K562 (cell line): ENCODE data around the gene VPS37B. TPM values are rescaled to one million over a fixed set of nuclear protein-coding genes. Genes with fewer than 3 reads are reported as not detected.

Source experiments
- ATAC-seq: fragments of 200-7000 bp; cut with Tn5 transposase; 3 replicates; pipeline ENCODE4 v1.9.1; 2020; ENCODE audit warnings: moderate library complexity
- BruUV-seq: library from RNA; stranded (reverse); fragments of 400-500 nt; replicated peaks from 2 replicates; lab custom pipeline; 2021; lab: Mats Ljungman, UMichigan
- CTCF ChIA-PET: fragments of 300-600 bp; formaldehyde crosslinking; extraction: SDS; loops from one replicate; lab custom pipeline; 2021; ENCODE audit warnings: low intra/inter-chr PET ratio; lab: Yijun Ruan, JAX
- POLR2A ChIA-PET: fragments of 300-600, 350-650 bp; sonication (Branson Sonifier 250); formaldehyde crosslinking; extraction: SDS; loops from one replicate; lab custom pipeline; 2021; ENCODE audit warnings: antibody characterized with exemption, inconsistent platforms; lab: Yijun Ruan, JAX
- DNase-seq, 4 experiments: peaks; one replicate each; pipeline versions ENCODE4 v3.0.0 to v3.0.0-alpha.2; 2011 to 2018; ENCODE audit warnings: low spot score in 3 of 4, mixed read lengths in 3 of 4; ENCODE audit errors: extremely low read depth in 1 of 4
- FAIRE-seq: peaks from 2 replicates; lab custom pipeline; 2011; peaks lifted over from hg19 to GRCh38; lab: Jason Lieb, UNC
- H2AFZ ChIP-seq: 2 replicates; pipeline ENCODE4 v1.6.0; 2011; ENCODE audit warnings: low read depth, low read length, control low read depth, inconsistent platforms
- H3K27ac ChIP-seq: fragments of 200-600 bp; 3 replicates; pipeline ENCODE4 v1.8.0; 2011; ENCODE audit warnings: low read depth, mild to moderate bottlenecking, control low read depth, inconsistent platforms, low read length, moderate library complexity, mixed read lengths; ENCODE audit errors: extremely low read depth
- H3K27me3 ChIP-seq, 2 experiments: fragments of 300-600 bp in 1 of 2; 2 replicates in 1 of 2; 3 replicates in 1 of 2; pipeline versions ENCODE4 v1.6.0 to v1.8.0; 2011; ENCODE audit warnings: inconsistent platforms in 2 of 2, low read length in 2 of 2, mild to moderate bottlenecking in 1 of 2, mixed read lengths in 1 of 2, moderate library complexity in 1 of 2; ENCODE audit not compliant: control insufficient read depth in 2 of 2, insufficient read depth in 2 of 2
- H3K36me3 ChIP-seq: fragments of 300-600 bp; 3 replicates; pipeline ENCODE4 v1.8.0; 2011; ENCODE audit warnings: mild to moderate bottlenecking, low read length, inconsistent platforms; ENCODE audit not compliant: control insufficient read depth, insufficient read depth
- H3K4me1 ChIP-seq, 2 experiments: fragments of 200-600 bp in 1 of 2; replicated peaks in 1 of 2; 2 replicates in 1 of 2; 3 replicates in 1 of 2; pipeline versions ENCODE4 v1.5.1 to v1.8.0; 2011; ENCODE audit warnings: inconsistent platforms in 2 of 2, low read length in 2 of 2, mild to moderate bottlenecking in 1 of 2, mixed read lengths in 1 of 2, moderate library complexity in 1 of 2; ENCODE audit not compliant: control insufficient read depth in 2 of 2, insufficient read depth in 2 of 2
- H3K4me2 ChIP-seq: 2 replicates; pipeline ENCODE4 v1.6.1; 2011; ENCODE audit warnings: low read length, control low read depth, inconsistent platforms, mixed read lengths; ENCODE audit not compliant: insufficient read depth
- H3K4me3 ChIP-seq: fragments of 200-600 bp; sonication (generic), shearing (Covaris generic); 2 replicates; pipeline ENCODE4 v1.5.1; 2016; ENCODE audit warnings: control low read depth, inconsistent platforms
- H3K79me2 ChIP-seq: fragments of 200-600 bp; 3 replicates; pipeline ENCODE4 v1.8.0; 2011; ENCODE audit warnings: low read length, inconsistent platforms; ENCODE audit not compliant: control insufficient read depth, insufficient read depth
- H3K9ac ChIP-seq, 2 experiments: 2 replicates each; pipeline versions ENCODE4 v1.6.0 to v1.6.1; 2011; ENCODE audit warnings: low read depth in 2 of 2, low read length in 2 of 2, control low read depth in 1 of 2, inconsistent platforms in 1 of 2, mild to moderate bottlenecking in 1 of 2, mixed read lengths in 1 of 2; ENCODE audit not compliant: insufficient read depth in 1 of 2
- H3K9me1 ChIP-seq: one replicate; pipeline ENCODE4 v1.6.0; 2011; ENCODE audit warnings: inconsistent platforms, mild to moderate bottlenecking, low read length, moderate library complexity; ENCODE audit not compliant: control insufficient read depth, insufficient read depth
- H3K9me3 ChIP-seq: replicated peaks from 2 replicates; pipeline ENCODE4 v1.5.1; 2011; ENCODE audit warnings: low read depth, low read length, inconsistent platforms; ENCODE audit not compliant: control insufficient read depth, insufficient read depth
- H4K20me1 ChIP-seq: replicated peaks from 2 replicates; pipeline ENCODE4 v1.6.1; 2011; ENCODE audit warnings: low read length, inconsistent platforms, mixed read lengths; ENCODE audit not compliant: control insufficient read depth, insufficient read depth
- ELF2 ChIP-seq: fragments of 250-450 bp; sonication (Bioruptor Pico); IDR thresholded peaks from 2 replicates; pipeline ENCODE4 v1.5.0; 2021; ENCODE audit warnings: mild to moderate bottlenecking
- MYBL2 ChIP-seq, 2 experiments: fragments of 450-650 bp in 1 of 2; sonication (generic) in 1 of 2; formaldehyde crosslinking in 1 of 2; IDR thresholded peaks; 2 replicates each; pipeline versions ENCODE4 v1.6.1 to v1.8.1; 2017 to 2022; ENCODE audit warnings: borderline replicate concordance in 1 of 2, inconsistent platforms in 1 of 2, low read depth in 1 of 2, mild to moderate bottlenecking in 1 of 2, missing genetic modification reagents in 1 of 2, moderate library complexity in 1 of 2
- NFE2L1 ChIP-seq: fragments of 450-650 bp; IDR thresholded peaks from 2 replicates; pipeline ENCODE4 v1.6.1; 2016; ENCODE audit warnings: missing genetic modification characterization, low read depth, mild to moderate bottlenecking, missing compliant biosample characterization, moderate library complexity, borderline replicate concordance
- WGBS: fragments of 100-300 bp; shearing (Covaris generic); methylation state at CpG from one replicate; pipeline ENCODE4 v1.1.6; 2016; ENCODE audit warnings: low coverage, mixed read lengths; ENCODE audit not compliant: insufficient coverage; ENCODE audit errors: missing lambda C conversion rate; 5-methylcytosine and 5-hydroxymethylcytosine counted together
- in situ Hi-C: fragments of 300-500 bp; cut with MboI; formaldehyde crosslinking; loops from 4 replicates; pipeline ENCODE4 v1.15.0; 2018; ENCODE audit warnings: inconsistent platforms, mixed read lengths
- intact Hi-C: fragments of 100-400 bp; cut with micrococcal nuclease; formaldehyde crosslinking; loops from 2 replicates; pipeline ENCODE4 v1.14.2; 2022
- polyA plus RNA-seq, 8 experiments: library from polyadenylated mRNA; depleted of rRNA in 4 of 8; stranded (reverse) in 5 of 8; unstranded in 3 of 8; fragments of >200 nt; fragmentation: Nextera tagmentation in 2 of 8; fragmentation: Illumina TruSeq in 1 of 8; extraction: Ambion mirVana in 2 of 8; extraction: Trizol in 1 of 8; gene quantifications; 2 replicates each; pipeline versions ENCODE4 v1.2.1 to v1.2.3, GENCODE V29; 2011 to 2014; ENCODE audit warnings: inconsistent platforms in 1 of 8, missing spikeins in 1 of 8
- total RNA-seq, 7 experiments: library from RNA; depleted of rRNA in 6 of 7; stranded (reverse); fragments of >200 nt in 6 of 7; fragmentation: Illumina TruSeq in 2 of 7; extraction: Trizol in 2 of 7; gene quantifications; 2 replicates each; pipeline versions ENCODE4 v1.2.1 to v1.2.3, GENCODE V29; 2011 to 2021; ENCODE audit warnings: low replicate concordance in 1 of 7

The VPS37B gene
- total and polyA plus RNA-seq, 9 of the 15 experiments (the other 6 are each of a cell fraction or from before 2014, with no cell fraction given) = 0.28 to 37.4 (median 17.9) TPM

- no peak for DNase-seq
- no TSS peak for BruUV-seq
- peak overlapping the region in 1 of 2 experiments; percentile 27; a peak in 1 of 4 replicates for H3K9ac ChIP-seq
- H3K4me1 ChIP-seq = peaks cover 7 to 10% of the 10 kb centered on the region in 2 experiments; a peak in 4 of 5 replicates
- H3K9me1 ChIP-seq = no peaks in the 10 kb centered on the region
- TF ChIP-seq ELF2 (CRISPR knock-in tag) (no peak), NFE2L1 (tag) (no peak), MYBL2 (IDR thresholded peaks at IDR 0.05; ENCODE audit: low read depth) (no peak), MYBL2 (CRISPR knock-in tag; IDR thresholded peaks at IDR 0.05; ENCODE audit: borderline replicate concordance) (no peak)
- no peaks in the 10 kb centered on the region for H3K36me3 ChIP-seq
- POLR2A ChIA-PET = interaction anchor here (0.6 to 0.7 kb wide), 2 partner anchors 11 to 232 kb away, joined by 3 read pairs; no protein-coding TSS in a partner anchor
- no peak for FAIRE-seq
- WGBS = 6% methylated on average over 10 of the region's 10 CpGs
- H3K79me2 ChIP-seq = no peaks in the 10 kb centered on the region
- CTCF ChIA-PET = no interaction called here
- no peak; the same call in 2 of the 3 replicates for ATAC-seq
- H3K27me3 ChIP-seq = no peaks in the 10 kb centered on the region
- H3K4me2 ChIP-seq = no peak overlapping the region
- no peak overlapping the region for H3K27ac ChIP-seq
- H4K20me1 ChIP-seq = no peaks in the 10 kb centered on the region
- no peak overlapping the region for H3K4me3 ChIP-seq
- intact Hi-C loops = no loop called here
- H3K9me3 ChIP-seq = no peaks in the 10 kb centered on the region
- H2AFZ ChIP-seq = no peak overlapping the region
- in situ Hi-C loops = no loop called here
Observed at GRCh38 chr12:122902854-122903692, 7.1 kb upstream of the VPS37B start.
